DMS53 (cell line): ENCODE data around the gene FCHO2.
"Not testable (repeated sequence)": the region's sequence is repeated elsewhere in the genome, so short reads cannot be mapped to it uniquely, and the experiment has no call there.

Experiments
- DNase-seq: peaks from one replicate; lab custom pipeline; 2025; lab: John Stamatoyannopoulos, UW

The FCHO2 gene

DNA sequence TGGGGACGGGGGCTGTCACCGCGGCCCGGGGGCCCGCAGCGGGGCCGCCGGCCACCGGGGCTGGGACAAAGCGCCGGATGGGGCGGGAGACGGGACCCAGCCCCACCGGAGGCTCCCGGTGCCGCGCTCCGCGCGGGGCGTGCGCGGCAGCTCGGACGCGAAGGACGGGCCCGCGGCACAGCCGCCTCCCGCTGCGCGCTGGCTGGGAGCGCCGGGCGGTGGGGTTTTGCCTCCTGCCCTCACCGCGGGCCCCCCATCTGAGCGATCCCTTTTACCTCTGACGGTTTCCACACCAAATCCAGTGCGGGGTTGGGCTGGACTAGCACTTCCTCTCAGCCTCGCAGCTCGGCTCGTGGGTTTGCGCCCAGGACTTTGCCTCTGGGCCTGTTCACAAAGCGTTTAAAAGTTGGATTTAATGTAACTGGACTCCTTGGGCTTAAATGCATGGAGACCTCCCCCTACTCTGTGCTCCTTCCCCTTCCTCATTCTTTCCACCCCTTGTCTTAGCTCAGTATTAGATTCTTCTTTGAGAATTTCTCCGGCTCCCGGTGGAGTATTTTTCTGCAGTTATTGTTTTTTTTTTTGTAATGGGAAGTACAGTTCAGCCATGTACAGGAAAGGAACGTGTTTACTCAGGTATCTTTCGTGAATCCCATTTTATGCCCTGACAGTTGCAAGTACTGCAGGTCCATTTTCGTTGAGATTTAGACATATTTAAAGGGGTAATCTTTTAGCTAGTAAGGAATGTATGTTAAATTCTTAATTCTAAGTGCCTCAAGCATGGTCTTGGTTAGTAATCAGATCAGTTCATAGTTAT, 691 bp downstream of the FCHO2 start:
- DNase-seq = peak; percentile 82

DNA sequence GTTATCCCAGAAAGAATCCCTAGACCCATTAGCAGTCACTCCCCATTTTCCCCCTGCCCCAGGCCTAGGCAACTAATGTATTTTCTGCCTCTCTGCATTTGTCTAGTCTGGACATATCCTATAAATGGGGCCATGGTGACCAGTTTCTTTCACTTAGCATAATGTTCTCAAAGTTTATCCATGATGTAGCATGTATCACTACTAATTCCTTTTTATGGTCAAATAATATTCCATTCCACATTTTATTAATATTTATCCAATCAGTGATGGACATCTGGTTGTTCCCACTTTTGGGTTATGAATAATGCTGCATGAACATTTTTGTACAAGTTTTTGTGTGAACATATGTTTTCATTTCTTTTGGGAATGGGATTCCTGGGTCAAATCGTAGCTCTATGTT, 1.5 kb downstream of the FCHO2 start:
- no peak for DNase-seq

DNA sequence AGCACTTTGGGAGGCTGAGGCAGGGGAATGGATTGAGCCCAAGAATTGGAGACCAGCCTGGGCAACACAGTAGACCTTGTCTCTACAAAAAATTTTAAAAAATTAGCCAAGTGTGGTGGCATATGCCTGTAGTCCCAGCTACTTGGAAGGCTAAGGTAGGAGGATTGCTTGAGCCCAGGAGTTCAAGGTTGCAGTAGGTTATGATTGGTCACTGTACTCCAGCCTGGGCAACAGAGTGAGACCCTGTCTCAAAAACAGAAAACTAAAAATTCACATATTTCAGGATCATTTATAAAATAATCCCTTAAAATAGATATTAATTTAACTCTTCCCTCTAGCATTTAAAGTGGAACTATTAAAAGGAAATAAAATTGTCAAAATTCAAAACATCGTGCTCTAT, 3.4 kb downstream of the FCHO2 start:
- DNase-seq = no peak

DNA sequence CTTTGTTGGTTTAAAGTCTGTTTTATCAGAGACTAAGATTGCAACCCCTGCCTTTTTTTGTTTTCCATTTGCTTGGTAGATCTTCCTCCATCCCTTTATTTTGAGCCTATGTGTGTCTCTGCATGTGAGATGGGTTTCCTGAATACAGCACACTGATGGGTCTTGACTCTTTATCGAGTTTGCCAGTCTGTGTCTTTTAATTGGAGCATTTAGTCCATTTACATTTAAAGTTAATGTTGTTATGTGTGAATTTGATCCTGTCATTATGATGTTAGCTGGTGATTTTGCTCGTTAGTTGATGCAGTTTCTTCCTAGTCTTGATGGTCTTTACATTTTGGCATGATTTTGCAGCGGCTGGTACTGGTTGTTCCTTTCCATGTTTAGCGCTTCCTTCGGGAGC, 18.6 kb downstream of the FCHO2 start:
- DNase-seq = not testable (repeated sequence)

DNA sequence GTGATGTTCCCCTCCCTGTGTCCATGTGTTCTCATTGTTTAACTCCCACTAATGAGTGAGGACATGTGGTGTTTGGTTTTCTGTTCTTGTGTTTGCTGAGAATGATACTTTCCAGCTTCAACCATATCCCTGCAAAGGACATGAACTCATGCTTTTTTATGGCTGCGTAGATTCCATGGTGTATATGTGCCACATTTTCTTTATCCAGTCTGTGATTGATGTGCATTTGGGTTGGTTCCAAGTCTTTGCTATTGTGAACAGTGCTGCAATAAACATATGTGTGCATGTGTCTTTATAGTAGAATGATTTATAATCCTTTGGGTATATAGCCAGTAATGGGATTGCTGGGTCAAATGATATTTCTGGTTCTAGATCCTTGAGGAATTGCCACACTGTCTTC, 21.0 kb downstream of the FCHO2 start:
- DNase-seq = not testable (repeated sequence)

DNA sequence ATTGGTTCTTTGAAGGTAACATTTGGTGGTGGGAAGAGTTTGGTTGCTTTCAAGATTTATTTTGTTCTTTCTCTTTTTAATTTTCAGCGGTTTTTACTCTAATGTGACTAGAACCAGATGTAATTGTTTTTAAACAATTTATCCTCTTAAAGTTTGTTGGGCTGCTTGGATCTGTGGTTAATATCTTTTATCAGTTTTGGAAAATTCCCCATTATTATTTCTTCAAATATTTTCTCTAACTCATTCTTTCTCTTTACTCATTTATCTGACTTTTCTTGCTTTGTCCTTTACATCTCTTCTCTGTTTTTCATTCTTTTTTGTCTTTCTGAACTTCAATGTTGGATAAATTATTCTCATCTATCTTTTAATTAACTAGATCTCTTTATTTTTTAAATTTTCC, 29.9 kb downstream of the FCHO2 start:
- DNase-seq = no peak

DNA sequence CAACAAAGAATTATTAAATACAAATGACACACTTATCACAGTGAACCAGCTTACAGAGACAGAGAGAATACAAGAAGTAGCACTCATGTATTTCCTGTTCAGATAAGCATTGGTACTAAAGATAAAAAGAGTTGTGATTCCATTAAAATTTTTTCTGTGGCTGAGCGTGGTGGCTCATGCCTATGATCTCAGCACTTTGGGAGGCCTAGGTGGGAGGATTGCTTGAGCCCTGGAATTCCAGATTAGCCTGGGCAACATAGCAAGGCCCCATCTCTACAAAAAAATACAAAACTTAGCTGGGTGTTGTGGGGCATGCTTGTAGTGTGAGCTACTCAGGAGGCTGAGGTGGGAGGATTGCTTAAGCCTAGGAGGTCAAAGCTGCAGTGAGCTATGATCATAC, 32.9 kb downstream of the FCHO2 start:
- DNase-seq = no peak

DNA sequence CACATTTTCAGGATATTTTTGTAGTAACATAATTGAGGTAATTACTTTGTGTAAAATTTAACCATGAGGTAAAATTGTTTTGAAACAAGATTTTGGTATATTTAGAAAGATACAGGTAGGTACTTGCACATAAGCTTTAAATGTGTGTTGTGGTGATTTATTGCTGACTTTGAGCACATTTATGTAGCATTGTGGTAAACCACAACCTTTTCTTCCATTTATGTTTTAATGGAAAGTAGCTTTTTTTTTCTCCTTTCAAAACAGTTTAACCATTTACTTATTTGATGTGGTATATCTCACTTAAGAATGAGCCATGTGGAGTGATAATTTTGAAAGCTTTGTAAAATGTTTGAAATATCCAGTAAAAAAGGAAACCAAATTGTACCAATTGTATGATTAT, 35.6 kb downstream of the FCHO2 start:
- DNase-seq = no peak

DNA sequence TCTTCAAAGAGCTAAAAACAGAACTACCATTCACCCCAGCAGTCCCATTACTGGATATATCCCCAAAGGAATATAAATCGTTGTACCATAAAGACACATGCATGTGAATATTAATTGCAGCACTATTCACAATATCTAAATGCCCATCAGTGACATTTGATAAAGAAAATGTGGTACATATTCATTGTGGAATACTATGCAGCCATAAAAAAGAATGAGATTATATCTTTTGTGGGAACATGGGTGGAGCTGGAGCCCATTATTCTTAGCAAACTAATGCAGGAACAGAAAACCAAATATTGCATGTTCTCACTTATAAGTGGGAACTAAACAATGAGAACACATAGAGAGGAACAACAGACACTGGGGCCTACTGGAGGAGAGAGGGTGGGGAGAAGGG, 38.7 kb downstream of the FCHO2 start:
- DNase-seq = no peak

DNA sequence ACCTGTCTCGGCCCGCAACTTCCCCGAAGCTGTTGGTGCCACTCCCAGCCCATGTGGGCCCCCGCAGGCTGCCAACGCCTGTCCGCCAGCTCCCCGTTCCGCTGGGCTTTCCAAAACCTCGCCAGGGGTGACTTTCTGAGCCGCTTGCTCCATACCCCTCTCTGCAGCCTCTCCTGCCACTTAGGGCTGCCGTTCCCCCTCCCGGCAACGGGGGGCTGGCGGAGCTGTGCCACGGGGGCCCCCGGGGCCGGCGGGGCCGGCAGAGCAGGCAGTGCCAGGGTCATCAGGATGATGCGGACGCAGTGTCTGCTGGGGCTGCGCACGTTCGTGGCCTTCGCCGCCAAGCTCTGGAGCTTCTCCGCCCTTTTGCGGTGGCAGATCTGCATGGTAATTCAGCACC, 40.8 kb downstream of the FCHO2 start:
- no peak for DNase-seq

DNA sequence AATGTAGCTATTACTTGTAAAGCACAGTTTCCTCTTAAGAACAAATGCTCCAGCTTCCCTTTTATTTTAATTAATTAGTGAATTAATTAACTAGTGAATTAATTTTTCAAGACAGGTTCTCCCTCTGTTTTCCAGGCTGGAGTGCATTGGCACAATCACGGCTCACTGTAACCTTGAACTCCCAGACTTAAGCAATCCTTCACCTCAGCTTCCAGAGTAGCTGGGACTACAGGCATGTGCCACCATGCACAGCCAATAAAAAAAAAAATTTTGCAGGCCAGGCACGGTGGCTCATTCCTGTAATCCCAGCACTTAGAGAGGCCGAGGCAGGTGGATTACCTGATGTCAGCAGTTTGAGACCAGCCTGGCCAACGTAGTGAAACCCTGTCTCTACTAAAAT, 44.1 kb downstream of the FCHO2 start:
- no peak for DNase-seq

DNA sequence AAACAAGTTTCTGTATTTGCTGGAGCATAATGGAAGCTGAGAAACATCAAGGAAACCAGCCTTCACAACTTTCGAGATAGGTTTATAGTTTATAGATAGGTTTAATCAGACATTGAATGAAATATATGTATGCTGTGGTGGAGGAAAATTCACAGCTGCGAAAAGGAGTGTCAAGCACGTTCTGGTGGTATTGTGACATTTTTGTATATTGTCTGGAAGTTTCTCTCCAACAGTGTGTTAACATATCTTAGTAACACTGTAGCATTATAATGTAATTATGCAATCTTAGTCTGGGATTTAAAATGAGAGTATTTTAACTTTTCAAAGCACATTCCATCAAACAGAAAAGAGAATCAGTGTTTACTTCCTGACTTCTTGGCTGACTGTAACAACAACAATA, 50.0 kb downstream of the FCHO2 start:
- no peak for DNase-seq

DNA sequence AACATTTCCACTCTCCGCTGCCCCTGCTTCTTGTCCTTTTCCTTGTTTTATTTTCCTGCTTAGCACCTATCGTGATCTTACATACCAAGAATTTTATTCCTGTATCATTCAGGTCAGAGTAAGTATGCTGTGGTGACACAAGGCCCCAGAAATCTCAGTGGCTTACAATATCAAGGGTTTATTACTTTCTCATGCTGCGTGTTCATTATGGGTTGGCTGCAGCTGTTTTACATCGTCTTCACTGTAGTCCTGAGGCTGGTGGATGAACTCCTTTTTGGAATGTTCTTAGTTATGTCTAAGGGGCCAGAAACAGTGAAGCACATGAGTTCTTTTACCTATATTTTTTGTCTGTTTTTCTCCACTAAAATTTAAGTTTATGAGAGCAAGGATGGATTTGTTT, 51.2 kb downstream of the FCHO2 start:
- DNase-seq = no peak

DNA sequence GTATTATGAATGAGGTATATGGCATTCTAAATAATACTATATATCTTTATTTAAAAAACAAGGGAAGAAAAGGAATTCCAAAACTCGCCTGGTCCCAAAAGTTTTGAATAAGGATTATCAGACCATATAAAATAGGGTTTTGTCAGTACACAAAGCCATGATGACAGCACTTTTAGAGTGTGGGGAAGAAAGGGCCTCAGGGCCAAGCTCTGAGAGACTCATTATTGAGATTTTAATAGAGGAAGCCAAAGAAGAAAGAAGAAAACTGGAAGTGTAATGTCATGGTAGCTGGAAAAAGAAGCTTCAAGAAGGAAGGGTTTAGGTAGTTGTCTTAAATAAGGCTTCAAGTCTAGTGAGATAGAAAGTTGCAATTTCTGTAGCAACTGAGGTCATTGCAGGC, 53.0 kb downstream of the FCHO2 start:
- DNase-seq = no peak

DNA sequence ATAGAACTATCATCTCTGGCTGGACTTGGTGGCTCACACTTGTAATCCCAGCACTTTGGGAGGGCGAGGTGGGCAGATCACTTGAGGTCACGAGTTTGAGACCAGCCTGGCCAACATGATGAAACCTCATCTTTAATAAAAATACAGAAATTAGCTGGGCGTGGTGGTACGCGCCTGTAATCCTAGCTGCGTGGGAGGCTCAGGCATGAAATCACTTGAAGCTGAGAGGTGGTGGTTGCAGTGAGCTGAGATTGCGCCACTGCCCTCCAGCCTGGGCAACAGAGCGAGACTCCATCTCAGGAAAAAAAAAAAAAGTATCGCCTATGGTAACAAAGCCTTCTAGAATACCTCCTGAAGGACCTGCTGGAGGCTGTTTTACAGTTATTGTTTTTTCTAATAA, 55.8 kb downstream of the FCHO2 start:
- DNase-seq = not testable (repeated sequence)

DNA sequence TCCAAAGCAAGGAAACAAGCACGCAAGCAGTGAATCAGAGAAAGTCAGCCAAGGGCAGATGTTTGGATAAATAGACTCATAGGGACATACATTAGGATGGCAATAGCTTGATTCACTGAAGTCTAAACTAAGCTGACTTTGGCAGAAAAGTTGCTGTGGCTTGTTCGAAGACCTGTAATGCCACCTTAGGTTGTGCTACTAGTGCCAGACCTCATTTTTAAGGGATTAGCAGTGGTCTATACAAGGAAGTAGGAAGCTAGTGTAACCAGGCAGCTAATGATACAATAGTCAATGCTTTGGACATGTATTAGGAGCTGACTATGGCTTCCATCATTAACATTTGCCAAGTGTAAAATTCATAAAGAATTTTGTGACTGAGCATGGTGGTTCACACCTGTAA, 63.1 kb downstream of the FCHO2 start:
- DNase-seq = no peak

DNA sequence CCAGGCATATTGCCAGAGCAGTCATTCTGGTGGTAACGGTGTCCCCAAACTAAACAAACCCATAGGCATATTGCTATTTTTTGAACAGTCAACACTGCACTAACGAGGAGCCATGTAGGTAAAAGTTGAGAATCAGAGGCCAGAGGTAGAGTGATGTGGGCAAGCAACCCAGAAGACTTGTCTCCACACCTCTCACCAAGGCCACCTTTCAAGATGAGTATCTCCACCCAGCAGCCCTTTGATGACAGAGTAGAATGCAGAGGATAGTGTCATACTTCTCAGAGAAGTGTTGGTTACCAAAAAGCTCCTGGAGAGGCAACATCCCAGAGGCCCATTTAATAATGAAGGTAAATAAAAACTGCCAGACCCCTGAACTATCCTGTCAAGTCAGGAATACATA, 63.9 kb downstream of the FCHO2 start:
- DNase-seq = no peak

DNA sequence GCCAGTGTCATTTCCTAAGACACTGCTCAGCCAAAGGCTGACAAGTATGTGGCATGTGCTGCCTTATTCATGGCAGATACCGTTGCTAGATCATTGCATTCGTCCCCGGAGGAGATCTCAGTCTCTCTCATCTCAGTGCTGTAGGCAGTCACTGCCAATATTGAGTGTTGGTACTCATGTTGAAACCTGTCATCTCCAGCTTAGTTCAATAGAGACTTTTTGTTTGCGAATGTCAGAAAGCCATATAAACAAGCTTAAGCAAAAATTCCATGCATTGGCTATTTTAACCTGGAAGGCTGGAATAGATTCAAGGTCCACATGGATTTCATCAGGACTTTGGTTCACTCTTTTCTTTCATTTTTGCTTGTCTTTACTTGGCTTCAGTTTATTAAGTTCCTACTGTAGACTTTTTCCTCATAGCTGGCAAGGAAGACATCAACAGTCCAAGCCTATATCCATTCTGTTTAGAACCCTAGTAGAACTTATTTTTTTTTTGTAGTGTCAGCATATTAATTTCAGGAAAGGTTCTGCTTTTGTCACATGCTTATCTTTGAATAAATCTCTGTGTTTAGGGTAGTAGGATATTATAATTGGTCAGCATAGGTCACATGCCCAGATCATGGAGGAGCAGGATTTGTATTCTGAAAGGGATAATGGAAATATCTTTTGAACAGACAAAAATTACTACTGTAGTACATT, 66.8 kb downstream of the FCHO2 start:
- no peak for DNase-seq

DNA sequence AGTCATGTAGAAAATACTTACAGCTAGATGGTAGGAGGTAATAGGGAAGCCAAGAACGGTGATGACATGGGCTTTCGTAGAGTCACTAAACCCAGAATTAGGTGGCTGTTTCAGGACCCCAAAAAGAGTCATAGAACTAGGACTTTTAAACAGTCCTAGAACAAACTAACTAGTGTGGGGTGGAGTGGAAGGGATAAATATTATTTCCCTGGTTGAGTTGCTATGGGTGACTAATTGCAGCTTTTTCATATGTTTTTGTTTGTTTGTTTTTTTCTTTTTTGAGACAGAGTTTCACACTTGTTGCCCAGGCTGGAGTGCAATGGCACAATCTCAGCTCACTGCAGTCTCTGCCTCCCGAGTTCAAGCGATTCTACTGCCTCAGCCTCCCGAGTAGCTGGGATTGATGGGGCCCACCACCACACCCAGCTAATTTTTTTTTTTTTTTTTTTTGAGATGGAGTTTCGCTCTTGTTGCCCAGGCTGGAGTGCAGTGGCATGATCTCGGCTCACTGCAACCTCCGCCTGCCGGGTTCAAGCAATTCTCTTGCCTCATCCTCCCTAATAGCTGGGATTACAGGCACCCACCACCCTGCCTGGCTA, 69.2 kb downstream of the FCHO2 start:
- DNase-seq = peak; percentile 33

DNA sequence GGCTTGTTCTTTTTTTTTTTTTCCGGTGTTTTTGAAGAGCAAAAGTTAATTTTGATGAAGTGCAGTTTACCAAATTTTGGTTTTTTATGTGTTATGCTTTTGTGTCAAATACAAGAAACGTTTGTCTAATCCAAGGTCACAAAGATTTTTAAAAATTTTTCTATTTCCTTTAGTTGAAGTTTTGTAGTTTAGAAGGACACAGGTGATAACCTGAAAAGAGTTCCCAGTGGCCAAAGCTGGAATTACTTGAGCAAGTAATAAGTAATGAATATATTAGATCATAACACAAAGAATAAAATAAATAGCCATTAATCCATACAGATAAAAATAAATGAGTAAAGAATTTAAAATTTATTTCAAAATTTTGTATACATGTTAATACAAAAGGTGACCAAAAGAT, 71.5 kb downstream of the FCHO2 start:
- peak; percentile 26 for DNase-seq

DNA sequence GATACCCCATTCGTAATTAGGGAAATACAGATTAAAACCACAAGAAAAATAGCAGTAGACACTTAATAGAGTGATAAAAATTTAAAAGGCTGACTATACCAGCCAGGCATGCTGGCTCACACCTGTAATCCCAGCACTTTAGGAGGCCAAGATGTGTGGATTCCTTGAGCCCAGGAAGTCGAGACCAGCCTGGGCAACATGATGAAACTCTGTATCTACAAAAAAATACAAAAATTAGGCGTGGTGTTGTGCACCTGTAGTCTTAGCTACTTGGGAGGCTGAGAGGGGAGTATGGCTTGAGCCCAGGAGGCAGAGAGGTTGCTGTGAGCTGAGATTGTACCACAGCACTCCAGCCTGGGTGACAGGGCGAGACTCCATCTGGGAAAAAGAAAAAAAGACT, 72.0 kb downstream of the FCHO2 start:
- no peak for DNase-seq

DNA sequence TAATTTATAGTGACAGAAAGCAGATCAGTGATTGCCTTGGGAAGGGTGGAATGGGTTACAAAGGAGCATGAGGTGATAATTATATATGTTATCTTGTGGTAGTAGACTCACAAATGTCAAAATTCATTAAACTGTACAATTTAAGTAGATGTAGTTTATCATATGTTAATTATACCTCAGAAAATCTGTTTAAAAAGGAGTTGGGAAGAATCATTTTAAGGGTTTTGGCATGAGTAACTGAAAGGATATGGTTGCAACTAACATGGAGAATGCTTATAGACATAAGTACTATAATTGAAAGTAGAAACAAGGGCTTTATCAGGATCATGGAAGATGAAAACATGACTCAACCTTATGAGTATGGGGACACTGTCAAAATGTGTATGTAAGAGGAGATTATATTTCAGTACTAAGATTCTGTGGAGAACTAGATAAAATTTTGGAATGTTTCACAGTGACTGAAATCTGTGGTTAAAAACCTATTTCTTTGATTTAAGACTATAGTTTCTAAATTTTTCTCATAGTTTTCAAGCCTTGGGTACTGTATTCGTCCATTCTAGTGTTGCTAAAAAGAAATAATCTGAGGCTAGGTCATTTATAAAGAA, 73.3 kb downstream of the FCHO2 start:
- no peak for DNase-seq

DNA sequence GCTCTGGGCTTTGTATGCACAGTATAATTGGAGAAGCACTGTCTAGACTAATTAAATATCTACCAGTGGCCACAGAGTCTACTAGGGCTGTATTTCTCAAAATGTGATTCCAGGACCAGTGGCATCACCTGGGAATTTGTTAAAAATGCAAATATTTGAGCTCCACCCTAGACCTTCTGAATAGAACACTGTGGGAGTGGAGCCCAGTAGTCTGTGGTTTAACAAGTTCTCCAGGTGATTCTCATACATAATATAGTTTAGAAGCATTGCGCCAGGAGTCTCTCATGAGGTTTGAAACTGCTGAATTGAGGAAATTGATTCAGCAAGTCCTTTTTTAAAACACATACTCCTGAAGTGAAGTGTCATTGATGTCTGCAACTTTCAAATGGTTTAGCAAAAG, 74.7 kb downstream of the FCHO2 start:
- no peak for DNase-seq
